ENCODE data around the gene ARHGAP21.
"Not testable (repeated sequence)": the region's sequence is repeated elsewhere in the genome, so short reads cannot be mapped to it uniquely, and the experiment has no call there.

Gene ARHGAP21

GRCh38 chr10:24723788-24724380, at the start of gene ARHGAP21:
ARHGAP21 (minus strand) TSS chr10:24723887; CDS start chr10:24721899, 1,988 bp downstream.
- peak; percentile 70 for DNase-seq (ENCODE audit: low read depth)

- no peak for DNase-seq (ENCODE audit: low read depth)
Observed at GRCh38 chr10:24771943-24772694, 48.4 kb upstream of the ARHGAP21 start.

GRCh38 chr10:24764991-24765390, 41.3 kb upstream of the ARHGAP21 start:
- DNase-seq (ENCODE audit: low read depth): not testable (repeated sequence)

GRCh38 chr10:24762966-24763623, 39.4 kb upstream of the ARHGAP21 start:
- DNase-seq (ENCODE audit: low read depth): no peak

- DNase-seq (ENCODE audit: low read depth): no peak
Observed at GRCh38 chr10:24762161-24762924, 38.7 kb upstream of the ARHGAP21 start.

GRCh38 chr10:24759672-24760071, 36.0 kb upstream of the ARHGAP21 start:
- DNase-seq (ENCODE audit: low read depth): no peak

GRCh38 chr10:24758254-24758653, 34.6 kb upstream of the ARHGAP21 start:
- not testable (repeated sequence) for DNase-seq (ENCODE audit: low read depth)

- no peak for DNase-seq (ENCODE audit: low read depth)
Observed at GRCh38 chr10:24756283-24756682, 32.6 kb upstream of the ARHGAP21 start.

GRCh38 chr10:24751716-24752115, 28.0 kb upstream of the ARHGAP21 start:
- DNase-seq (ENCODE audit: low read depth): no peak

GRCh38 chr10:24750695-24751094, 27.0 kb upstream of the ARHGAP21 start:
- no peak for DNase-seq (ENCODE audit: low read depth)

- no peak for DNase-seq (ENCODE audit: low read depth)
Observed at GRCh38 chr10:24748214-24748613, 24.5 kb upstream of the ARHGAP21 start.

- no peak for DNase-seq (ENCODE audit: low read depth)
Observed at GRCh38 chr10:24744946-24745345, 21.3 kb upstream of the ARHGAP21 start.

GRCh38 chr10:24740714-24741113, 17.0 kb upstream of the ARHGAP21 start:
- no peak for DNase-seq (ENCODE audit: low read depth)

GRCh38 chr10:24737001-24737400, 13.3 kb upstream of the ARHGAP21 start:
- DNase-seq (ENCODE audit: low read depth): no peak

- DNase-seq (ENCODE audit: low read depth): no peak
Observed at GRCh38 chr10:24731942-24732341, 8.3 kb upstream of the ARHGAP21 start.

GRCh38 chr10:24730811-24731210, 7.1 kb upstream of the ARHGAP21 start:
- no peak for DNase-seq (ENCODE audit: low read depth)

- DNase-seq (ENCODE audit: low read depth): no peak
Observed at GRCh38 chr10:24727786-24728185, 4.1 kb upstream of the ARHGAP21 start.

- DNase-seq (ENCODE audit: low read depth): no peak
Observed at GRCh38 chr10:24726626-24727025, 2.9 kb upstream of the ARHGAP21 start.

- not testable (repeated sequence) for DNase-seq (ENCODE audit: low read depth)
Observed at GRCh38 chr10:24726029-24726428, 2.3 kb upstream of the ARHGAP21 start.

GRCh38 chr10:24724381-24725228, 918 bp upstream of the ARHGAP21 start:
- DNase-seq (ENCODE audit: low read depth): peak; percentile 96

- DNase-seq (ENCODE audit: low read depth): no peak
Observed at GRCh38 chr10:24723386-24723787, 300 bp downstream of the ARHGAP21 start.

Measured in stromal cell of bone marrow (primary cell).